Caco-2 (cell line): Measurements from ENCODE around the gene PIP4K2A. TPM values are rescaled to one million over a fixed set of nuclear protein-coding genes. Genes with fewer than 3 reads are reported as not detected.

Experiments
- BruUV-seq: library from RNA; stranded (reverse); fragments of 400-500 nt; replicated peaks from 2 replicates; lab custom pipeline; 2021; lab: Mats Ljungman, UMichigan
- CTCF ChIA-PET: fragments of 300-600 bp; sonication (Branson Sonifier 250); formaldehyde crosslinking; loops from one replicate; lab custom pipeline; 2022; ENCODE audit warnings: antibody characterized with exemption; lab: Charles Lee
- POLR2A ChIA-PET: fragments of 300-600 bp; sonication (Branson Sonifier 250); formaldehyde crosslinking; loops from one replicate; lab custom pipeline; 2022; ENCODE audit warnings: antibody characterized with exemption; lab: Charles Lee
- DNase-seq, 2 experiments: peaks; one replicate each; pipeline versions ENCODE4 v3.0.0 to v3.0.0-alpha.2; 2020 to 2022
- H3K27me3 ChIP-seq: replicated peaks from 2 replicates; pipeline ENCODE4 v1.6.0; 2011; ENCODE audit warnings: low read length; ENCODE audit not compliant: control insufficient read depth, insufficient read depth
- H3K36me3 ChIP-seq: 2 replicates; pipeline ENCODE4 v1.5.1; 2011; ENCODE audit warnings: low read length; ENCODE audit not compliant: control insufficient read depth, insufficient read depth
- H3K4me1 ChIP-seq: fragments of 250-450 bp; sonication (Bioruptor Pico); 2 replicates; pipeline ENCODE4 v1.5.1; 2020; ENCODE audit warnings: mild to moderate bottlenecking
- H3K4me3 ChIP-seq: 2 replicates; pipeline ENCODE4 v1.5.1; 2011; ENCODE audit warnings: low read depth, mild to moderate bottlenecking, control low read depth, low read length
- H3K9me3 ChIP-seq: fragments of 250-450 bp; sonication (Bioruptor Pico); 2 replicates; pipeline ENCODE4 v1.5.1; 2020; ENCODE audit warnings: mild to moderate bottlenecking, moderate library complexity
- H3K27ac Mint-ChIP-seq: one replicate; pipeline ENCODE4 v1.8.0; 2022; ENCODE audit warnings: mixed read lengths; ENCODE audit not compliant: unreplicated experiment
- H3K27me3 Mint-ChIP-seq: one replicate; pipeline ENCODE4 v1.8.0; 2022; ENCODE audit warnings: mixed read lengths; ENCODE audit not compliant: insufficient read depth, unreplicated experiment
- H3K36me3 Mint-ChIP-seq: one replicate; pipeline ENCODE4 v1.8.0; 2022; ENCODE audit warnings: mild to moderate bottlenecking, mixed read lengths; ENCODE audit not compliant: insufficient read depth, unreplicated experiment
- H3K4me1 Mint-ChIP-seq: one replicate; pipeline ENCODE4 v1.8.0; 2022; ENCODE audit warnings: low read depth, mixed read lengths; ENCODE audit not compliant: unreplicated experiment
- H3K4me3 Mint-ChIP-seq: one replicate; pipeline ENCODE4 v1.8.0; 2022; ENCODE audit warnings: mild to moderate bottlenecking, moderate library complexity, mixed read lengths; ENCODE audit not compliant: unreplicated experiment
- H3K9me3 Mint-ChIP-seq: one replicate; pipeline ENCODE4 v1.8.0; 2022; ENCODE audit warnings: mixed read lengths; ENCODE audit not compliant: unreplicated experiment
- intact Hi-C: fragments of 100-400 bp; cut with micrococcal nuclease; formaldehyde crosslinking; loops from one replicate; pipeline ENCODE4 v1.10.0; 2022; ENCODE audit not compliant: unreplicated experiment
- total RNA-seq: library from RNA; stranded (reverse); gene quantifications from 2 replicates; pipeline ENCODE4 v1.2.3, GENCODE V29; 2022
- TF ChIP-seq, protein P1 (sequence below), 2 experiments: fragments of 200-600 bp in 1 of 2; IDR thresholded peaks; 1 replicate in 1 of 2; 2 replicates in 1 of 2; pipeline versions ENCODE4 v1.5.1 to v1.8.0; 2011 to 2022; ENCODE audit warnings: antibody characterized with exemption in 1 of 2, control low read depth in 1 of 2, inconsistent platforms in 1 of 2, low read depth in 1 of 2, low read length in 1 of 2, mild to moderate bottlenecking in 1 of 2, moderate library complexity in 1 of 2; ENCODE audit not compliant: insufficient read depth in 1 of 2, severe bottlenecking in 1 of 2, unreplicated experiment in 1 of 2

Gene PIP4K2A
- total RNA-seq, 1 experiment from 2014 or later: 26.9 TPM

DNA sequence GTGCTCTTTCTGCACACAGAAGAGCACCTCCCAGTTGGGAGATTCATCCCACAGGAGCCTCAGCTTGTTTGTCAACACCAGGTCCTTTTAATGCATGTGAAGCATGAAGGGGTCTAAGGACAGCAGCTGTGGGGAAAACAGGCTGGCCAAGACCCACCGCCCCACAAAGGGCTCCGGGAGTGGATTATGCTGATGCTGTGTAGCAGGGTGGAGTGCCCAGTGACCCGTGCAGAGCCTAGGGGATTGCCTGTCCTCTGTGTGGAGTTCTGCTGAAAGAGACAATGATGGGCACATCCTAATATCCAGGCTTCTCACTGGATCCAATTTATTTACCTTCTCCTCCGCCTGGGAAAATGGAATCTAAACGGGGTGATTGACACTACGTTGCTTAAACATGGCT lies 74.0 kb downstream of the PIP4K2A start:
- Mint-ChIP-seq H3K4me1 (no peaks in the 10 kb centered on the region), H3K4me3 (no peak overlapping the region), H3K9me3 (peaks cover 17% of the 10 kb centered on the region), H3K27me3 (no peaks in the 10 kb centered on the region), H3K27ac (no peak overlapping the region), H3K36me3 (no peaks in the 10 kb centered on the region)
- Histone ChIP-seq H3K4me3 (no peak overlapping the region), H3K9me3 (no peaks in the 10 kb centered on the region), H3K27me3 (no peaks in the 10 kb centered on the region), H3K4me1 (no peaks in the 10 kb centered on the region), H3K36me3 (no peaks in the 10 kb centered on the region)
- no TSS peak for BruUV-seq
- DNase-seq: no peak
- POLR2A ChIA-PET: no interaction called here
- CTCF ChIA-PET: no interaction called here
- TF ChIP-seq, protein P1, sequence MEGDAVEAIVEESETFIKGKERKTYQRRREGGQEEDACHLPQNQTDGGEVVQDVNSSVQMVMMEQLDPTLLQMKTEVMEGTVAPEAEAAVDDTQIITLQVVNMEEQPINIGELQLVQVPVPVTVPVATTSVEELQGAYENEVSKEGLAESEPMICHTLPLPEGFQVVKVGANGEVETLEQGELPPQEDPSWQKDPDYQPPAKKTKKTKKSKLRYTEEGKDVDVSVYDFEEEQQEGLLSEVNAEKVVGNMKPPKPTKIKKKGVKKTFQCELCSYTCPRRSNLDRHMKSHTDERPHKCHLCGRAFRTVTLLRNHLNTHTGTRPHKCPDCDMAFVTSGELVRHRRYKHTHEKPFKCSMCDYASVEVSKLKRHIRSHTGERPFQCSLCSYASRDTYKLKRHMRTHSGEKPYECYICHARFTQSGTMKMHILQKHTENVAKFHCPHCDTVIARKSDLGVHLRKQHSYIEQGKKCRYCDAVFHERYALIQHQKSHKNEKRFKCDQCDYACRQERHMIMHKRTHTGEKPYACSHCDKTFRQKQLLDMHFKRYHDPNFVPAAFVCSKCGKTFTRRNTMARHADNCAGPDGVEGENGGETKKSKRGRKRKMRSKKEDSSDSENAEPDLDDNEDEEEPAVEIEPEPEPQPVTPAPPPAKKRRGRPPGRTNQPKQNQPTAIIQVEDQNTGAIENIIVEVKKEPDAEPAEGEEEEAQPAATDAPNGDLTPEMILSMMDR (IDR thresholded peaks at IDR 0.05; ENCODE audit: insufficient read depth in 1 of 2, low read depth in 1 of 2, low read length in 1 of 2, severe bottlenecking in 1 of 2, unreplicated experiment in 1 of 2): no peak
- intact Hi-C loops: no loop called here

DNA sequence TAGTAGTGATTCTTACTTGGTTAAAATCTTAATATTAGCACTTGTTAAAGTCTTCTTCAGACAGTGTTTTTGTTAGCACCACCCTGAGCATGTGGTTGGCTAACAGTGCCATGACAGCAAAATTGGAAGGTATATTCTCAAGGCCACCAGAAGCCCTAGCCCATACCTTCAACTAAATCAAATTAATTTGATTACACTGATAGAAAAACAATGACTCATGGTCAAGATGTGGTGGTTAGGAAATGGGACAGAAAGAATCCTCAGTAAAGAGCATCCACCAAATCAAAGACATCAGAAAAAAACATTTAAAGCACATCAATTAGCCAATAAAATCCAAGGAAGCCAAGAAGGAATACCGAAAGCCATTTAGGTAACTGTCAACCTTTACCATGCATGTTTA lies 75.5 kb downstream of the PIP4K2A start:
- intact Hi-C loops: no loop called here
- H3K4me3 ChIP-seq: no peak overlapping the region
- BruUV-seq: no TSS peak
- ChIA-PET CTCF (no interaction called here), POLR2A (no interaction called here)
- Mint-ChIP-seq H3K9me3 (peaks cover 17% of the 10 kb centered on the region), H3K4me3 (no peak overlapping the region), H3K4me1 (no peaks in the 10 kb centered on the region), H3K27me3 (no peaks in the 10 kb centered on the region), H3K27ac (no peak overlapping the region), H3K36me3 (no peaks in the 10 kb centered on the region)
- H3K9me3 ChIP-seq: no peaks in the 10 kb centered on the region
- H3K4me1 ChIP-seq: no peaks in the 10 kb centered on the region
- no peaks in the 10 kb centered on the region for H3K36me3 ChIP-seq
- no peak for DNase-seq
- TF ChIP-seq, protein P1 (IDR thresholded peaks at IDR 0.05; ENCODE audit: insufficient read depth in 1 of 2, low read depth in 1 of 2, low read length in 1 of 2, severe bottlenecking in 1 of 2, unreplicated experiment in 1 of 2): no peak
- H3K27me3 ChIP-seq: no peaks in the 10 kb centered on the region

DNA sequence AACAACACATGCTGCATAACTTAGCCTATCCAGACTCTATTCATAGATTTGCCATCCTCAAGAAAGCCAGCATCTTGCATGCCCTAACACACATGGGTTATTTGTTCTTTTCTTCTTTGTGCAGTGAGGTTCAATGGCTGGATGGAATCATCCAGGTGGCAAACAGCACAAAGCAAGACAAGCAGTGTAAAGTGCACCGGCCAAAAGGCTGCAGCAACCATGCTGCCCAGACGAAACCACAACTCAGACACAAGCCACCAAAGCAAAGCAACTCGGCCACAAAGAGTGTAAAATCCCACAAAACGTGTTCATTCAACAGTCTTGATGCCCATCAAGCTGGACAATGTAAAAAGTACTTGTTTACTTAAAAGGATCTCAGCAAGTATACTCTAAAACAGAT lies 76.9 kb downstream of the PIP4K2A start:
- CTCF ChIA-PET: no interaction called here
- POLR2A ChIA-PET: no interaction called here

More for the DNA sequence above, 76.9 kb downstream of the PIP4K2A start:
- no peaks in the 10 kb centered on the region for H3K27me3 Mint-ChIP-seq
- intact Hi-C loops: no loop called here
- peaks cover 17% of the 10 kb centered on the region for H3K9me3 Mint-ChIP-seq
- DNase-seq: no peak
- no TSS peak for BruUV-seq
- H3K27ac Mint-ChIP-seq: no peak overlapping the region
- Histone ChIP-seq H3K9me3 (no peaks in the 10 kb centered on the region), H3K4me1 (no peaks in the 10 kb centered on the region), H3K36me3 (no peaks in the 10 kb centered on the region), H3K27me3 (no peaks in the 10 kb centered on the region), H3K4me3 (no peak overlapping the region)
- no peaks in the 10 kb centered on the region for H3K4me1 Mint-ChIP-seq
- TF ChIP-seq, protein P1 (IDR thresholded peaks at IDR 0.05; ENCODE audit: insufficient read depth in 1 of 2, low read depth in 1 of 2, low read length in 1 of 2, severe bottlenecking in 1 of 2, unreplicated experiment in 1 of 2): no peak
- H3K4me3 Mint-ChIP-seq: no peak overlapping the region
- H3K36me3 Mint-ChIP-seq: no peaks in the 10 kb centered on the region
